Mucosa of stomach (tissue), 1 donor: ENCODE data around the gene LLGL2.

Source experiments
- H3K27me3 ChIP-seq: one replicate; pipeline ENCODE4 v1.7.0; 2013; ENCODE audit warnings: mild to moderate bottlenecking, low read length; ENCODE audit not compliant: control insufficient read depth, insufficient read depth
- H3K36me3 ChIP-seq: one replicate; pipeline ENCODE4 v1.7.0; 2013; ENCODE audit warnings: low read length; ENCODE audit not compliant: control insufficient read depth, insufficient read depth
- H3K4me1 ChIP-seq: one replicate; pipeline ENCODE4 v1.7.0; 2013; ENCODE audit warnings: mild to moderate bottlenecking, low read length; ENCODE audit not compliant: control insufficient read depth, insufficient read depth
- H3K4me3 ChIP-seq: one replicate; pipeline ENCODE4 v1.7.0; 2013; ENCODE audit warnings: low read length
- H3K9ac ChIP-seq: one replicate; pipeline ENCODE4 v1.7.0; 2013; ENCODE audit warnings: mild to moderate bottlenecking, low read length, moderate library complexity
- H3K9me3 ChIP-seq: one replicate; pipeline ENCODE4 v1.7.0; 2013; ENCODE audit warnings: mild to moderate bottlenecking, low read length, moderate library complexity; ENCODE audit not compliant: control insufficient read depth
- donor health status: Pancreatic carcinoma.

Gene LLGL2

GRCh38 chr17:75614006-75614405, 88.5 kb downstream of the LLGL2 start:
- H3K9ac ChIP-seq = no peak overlapping the region
- H3K4me1 ChIP-seq = peaks cover 34% of the 10 kb centered on the region
- no peaks in the 10 kb centered on the region for H3K27me3 ChIP-seq
- H3K36me3 ChIP-seq = no peaks in the 10 kb centered on the region
- H3K9me3 ChIP-seq = no peaks in the 10 kb centered on the region
- H3K4me3 ChIP-seq = no peak overlapping the region

GRCh38 chr17:75614556-75615270, 89.2 kb downstream of the LLGL2 start:
- peaks cover 29% of the 10 kb centered on the region for H3K4me1 ChIP-seq

GRCh38 chr17:75615301-75615700, 89.8 kb downstream of the LLGL2 start:
- Histone ChIP-seq H3K9me3 (no peaks in the 10 kb centered on the region), H3K27me3 (no peaks in the 10 kb centered on the region), H3K9ac (no peak overlapping the region), H3K36me3 (no peaks in the 10 kb centered on the region), H3K4me3 (no peak overlapping the region), H3K4me1 (peaks cover 24% of the 10 kb centered on the region)

More at GRCh38 chr17:75614556-75615270, 89.2 kb downstream of the LLGL2 start:
- Histone ChIP-seq H3K36me3 (no peaks in the 10 kb centered on the region), H3K9ac (no peak overlapping the region), H3K27me3 (no peaks in the 10 kb centered on the region), H3K4me3 (no peak overlapping the region), H3K9me3 (no peaks in the 10 kb centered on the region)

- Histone ChIP-seq H3K9ac (no peak overlapping the region), H3K4me3 (no peak overlapping the region), H3K27me3 (no peaks in the 10 kb centered on the region), H3K36me3 (no peaks in the 10 kb centered on the region), H3K4me1 (peaks cover 10% of the 10 kb centered on the region), H3K9me3 (no peaks in the 10 kb centered on the region)
Observed at GRCh38 chr17:75616521-75617122, 91.1 kb downstream of the LLGL2 start.

- no peak overlapping the region for H3K9ac ChIP-seq
- no peaks in the 10 kb centered on the region for H3K27me3 ChIP-seq
- no peaks in the 10 kb centered on the region for H3K9me3 ChIP-seq
- H3K4me3 ChIP-seq = no peak overlapping the region
- no peaks in the 10 kb centered on the region for H3K36me3 ChIP-seq
- H3K4me1 ChIP-seq = peaks cover 4% of the 10 kb centered on the region
Observed at GRCh38 chr17:75617218-75617617, 91.7 kb downstream of the LLGL2 start.

- no peak overlapping the region for H3K4me3 ChIP-seq
- H3K9ac ChIP-seq = no peak overlapping the region
- H3K9me3 ChIP-seq = no peaks in the 10 kb centered on the region
- no peaks in the 10 kb centered on the region for H3K36me3 ChIP-seq
- H3K4me1 ChIP-seq = peaks cover under 1% of the 10 kb centered on the region
- no peaks in the 10 kb centered on the region for H3K27me3 ChIP-seq
Observed at GRCh38 chr17:75617675-75618074, 92.2 kb downstream of the LLGL2 start.

- Histone ChIP-seq H3K27me3 (no peaks in the 10 kb centered on the region), H3K4me1 (no peaks in the 10 kb centered on the region), H3K9ac (no peak overlapping the region), H3K4me3 (no peak overlapping the region), H3K36me3 (no peaks in the 10 kb centered on the region), H3K9me3 (no peaks in the 10 kb centered on the region)
Observed at GRCh38 chr17:75619506-75620431, 94.3 kb downstream of the LLGL2 start.

- Histone ChIP-seq H3K4me1 (no peaks in the 10 kb centered on the region), H3K36me3 (peaks cover 3% of the 10 kb centered on the region), H3K4me3 (no peak overlapping the region), H3K9ac (no peak overlapping the region), H3K9me3 (no peaks in the 10 kb centered on the region), H3K27me3 (no peaks in the 10 kb centered on the region)
Observed at GRCh38 chr17:75621489-75621888, 96.0 kb downstream of the LLGL2 start.

- Histone ChIP-seq H3K36me3 (peaks cover 8% of the 10 kb centered on the region), H3K9me3 (no peaks in the 10 kb centered on the region), H3K27me3 (no peaks in the 10 kb centered on the region), H3K4me1 (no peaks in the 10 kb centered on the region), H3K9ac (no peak overlapping the region), H3K4me3 (no peak overlapping the region)
Observed at GRCh38 chr17:75622076-75622475, 96.6 kb downstream of the LLGL2 start.

GRCh38 chr17:75622771-75623273, 97.3 kb downstream of the LLGL2 start:
- no peaks in the 10 kb centered on the region for H3K27me3 ChIP-seq
- H3K36me3 ChIP-seq = peaks cover 10% of the 10 kb centered on the region

GRCh38 chr17:75623386-75623785, 97.9 kb downstream of the LLGL2 start:
- Histone ChIP-seq H3K9me3 (no peaks in the 10 kb centered on the region), H3K36me3 (peaks cover 10% of the 10 kb centered on the region), H3K4me1 (no peaks in the 10 kb centered on the region), H3K27me3 (no peaks in the 10 kb centered on the region), H3K9ac (no peak overlapping the region), H3K4me3 (no peak overlapping the region)

More at GRCh38 chr17:75622771-75623273, 97.3 kb downstream of the LLGL2 start:
- Histone ChIP-seq H3K9ac (no peak overlapping the region), H3K4me3 (no peak overlapping the region), H3K9me3 (no peaks in the 10 kb centered on the region), H3K4me1 (no peaks in the 10 kb centered on the region)

- no peaks in the 10 kb centered on the region for H3K27me3 ChIP-seq
- no peak overlapping the region for H3K9ac ChIP-seq
- no peaks in the 10 kb centered on the region for H3K4me1 ChIP-seq
- peaks cover 10% of the 10 kb centered on the region for H3K36me3 ChIP-seq
- H3K4me3 ChIP-seq = no peak overlapping the region
- no peaks in the 10 kb centered on the region for H3K9me3 ChIP-seq
Observed at GRCh38 chr17:75624021-75624420, 98.5 kb downstream of the LLGL2 start.
